ENCODE measurements around the gene MAL.

DNA sequence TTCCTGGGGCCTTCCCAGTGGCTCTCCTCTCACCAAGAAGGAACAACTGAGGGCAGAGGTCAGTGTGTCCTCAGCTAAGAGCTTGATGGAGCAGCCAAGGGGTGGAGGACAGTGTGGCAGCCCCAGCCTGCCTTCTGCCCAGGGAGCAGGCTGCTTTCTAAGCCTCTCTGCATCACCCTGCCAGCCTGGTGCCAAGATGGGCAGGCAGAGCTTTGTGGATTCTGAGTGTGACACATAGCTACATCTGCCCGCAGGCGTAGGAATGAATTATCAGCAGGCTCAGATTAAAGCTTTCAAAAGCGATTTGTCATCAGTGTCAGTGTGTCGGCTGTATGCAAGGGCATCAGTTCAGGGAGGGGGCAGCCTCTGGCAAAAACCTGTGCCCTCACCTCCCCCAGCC, 8.7 kb downstream of the MAL start:
- TF ChIP-seq, protein P1, sequence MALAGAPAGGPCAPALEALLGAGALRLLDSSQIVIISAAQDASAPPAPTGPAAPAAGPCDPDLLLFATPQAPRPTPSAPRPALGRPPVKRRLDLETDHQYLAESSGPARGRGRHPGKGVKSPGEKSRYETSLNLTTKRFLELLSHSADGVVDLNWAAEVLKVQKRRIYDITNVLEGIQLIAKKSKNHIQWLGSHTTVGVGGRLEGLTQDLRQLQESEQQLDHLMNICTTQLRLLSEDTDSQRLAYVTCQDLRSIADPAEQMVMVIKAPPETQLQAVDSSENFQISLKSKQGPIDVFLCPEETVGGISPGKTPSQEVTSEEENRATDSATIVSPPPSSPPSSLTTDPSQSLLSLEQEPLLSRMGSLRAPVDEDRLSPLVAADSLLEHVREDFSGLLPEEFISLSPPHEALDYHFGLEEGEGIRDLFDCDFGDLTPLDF (CRISPR knock-in tag; IDR thresholded peaks at IDR 0.05): no peak
- TF ChIP-seq, protein P2, sequence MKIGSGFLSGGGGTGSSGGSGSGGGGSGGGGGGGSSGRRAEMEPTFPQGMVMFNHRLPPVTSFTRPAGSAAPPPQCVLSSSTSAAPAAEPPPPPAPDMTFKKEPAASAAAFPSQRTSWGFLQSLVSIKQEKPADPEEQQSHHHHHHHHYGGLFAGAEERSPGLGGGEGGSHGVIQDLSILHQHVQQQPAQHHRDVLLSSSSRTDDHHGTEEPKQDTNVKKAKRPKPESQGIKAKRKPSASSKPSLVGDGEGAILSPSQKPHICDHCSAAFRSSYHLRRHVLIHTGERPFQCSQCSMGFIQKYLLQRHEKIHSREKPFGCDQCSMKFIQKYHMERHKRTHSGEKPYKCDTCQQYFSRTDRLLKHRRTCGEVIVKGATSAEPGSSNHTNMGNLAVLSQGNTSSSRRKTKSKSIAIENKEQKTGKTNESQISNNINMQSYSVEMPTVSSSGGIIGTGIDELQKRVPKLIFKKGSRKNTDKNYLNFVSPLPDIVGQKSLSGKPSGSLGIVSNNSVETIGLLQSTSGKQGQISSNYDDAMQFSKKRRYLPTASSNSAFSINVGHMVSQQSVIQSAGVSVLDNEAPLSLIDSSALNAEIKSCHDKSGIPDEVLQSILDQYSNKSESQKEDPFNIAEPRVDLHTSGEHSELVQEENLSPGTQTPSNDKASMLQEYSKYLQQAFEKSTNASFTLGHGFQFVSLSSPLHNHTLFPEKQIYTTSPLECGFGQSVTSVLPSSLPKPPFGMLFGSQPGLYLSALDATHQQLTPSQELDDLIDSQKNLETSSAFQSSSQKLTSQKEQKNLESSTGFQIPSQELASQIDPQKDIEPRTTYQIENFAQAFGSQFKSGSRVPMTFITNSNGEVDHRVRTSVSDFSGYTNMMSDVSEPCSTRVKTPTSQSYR (CRISPR knock-in tag; IDR thresholded peaks at IDR 0.05): no peak
